ENCODE data around the gene PDCD10. TPM values are rescaled to one million over a fixed set of nuclear protein-coding genes. Genes with fewer than 3 reads are reported as not detected.

Gene PDCD10
- total RNA-seq, 1 donor from 2014 or later: 54.8 TPM

- no peak overlapping the region for H3K27ac Mint-ChIP-seq
- H3K4me1 Mint-ChIP-seq: peaks cover 35% of the 10 kb centered on the region
- intact Hi-C loops (cut with micrococcal nuclease): no loop called here
- H3K36me3 Mint-ChIP-seq (ENCODE audit: low read depth): peaks cover 72% of the 10 kb centered on the region
- no peaks in the 10 kb centered on the region for H3K9me3 Mint-ChIP-seq
- H3K4me3 Mint-ChIP-seq: no peak overlapping the region
- ChIA-PET POLR2A (no interaction called here), CTCF (no interaction called here)
- DNase-seq (no peak), ATAC-seq (ENCODE audit: low read depth) (no peak)
- no peak for TF ChIP-seq CTCF (IDR thresholded peaks at IDR 0.05)
- no peaks in the 10 kb centered on the region for H3K27me3 Mint-ChIP-seq
Observed at GRCh38 chr3:167718582-167718981, 16.1 kb downstream of the PDCD10 start.

- CTCF ChIA-PET: no interaction called here
- H3K36me3 Mint-ChIP-seq (ENCODE audit: low read depth): peaks cover 76% of the 10 kb centered on the region
- no peaks in the 10 kb centered on the region for H3K27me3 Mint-ChIP-seq
- TF ChIP-seq CTCF (IDR thresholded peaks at IDR 0.05): no peak
- intact Hi-C loops (cut with micrococcal nuclease): no loop called here
- no peak for ATAC-seq (ENCODE audit: low read depth)
- POLR2A ChIA-PET: no interaction called here
- H3K4me1 Mint-ChIP-seq: peaks cover 40% of the 10 kb centered on the region
- H3K27ac Mint-ChIP-seq: no peak overlapping the region
- no peak for DNase-seq
- no peaks in the 10 kb centered on the region for H3K9me3 Mint-ChIP-seq
- H3K4me3 Mint-ChIP-seq: no peak overlapping the region
Observed at GRCh38 chr3:167716920-167717319, 17.8 kb downstream of the PDCD10 start.

GRCh38 chr3:167714871-167715270 is 19.8 kb downstream of the PDCD10 start:
- CTCF ChIA-PET: no interaction called here

GRCh38 chr3:167712445-167712844 is 22.2 kb downstream of the PDCD10 start:
- Mint-ChIP-seq H3K4me1 (peaks cover 35% of the 10 kb centered on the region), H3K9me3 (no peaks in the 10 kb centered on the region), H3K36me3 (ENCODE audit: low read depth) (peaks cover 84% of the 10 kb centered on the region), H3K27me3 (no peaks in the 10 kb centered on the region), H3K4me3 (no peak overlapping the region), H3K27ac (no peak overlapping the region)
- no peak for ATAC-seq (ENCODE audit: low read depth)
- no peak for DNase-seq
- TF ChIP-seq CTCF (IDR thresholded peaks at IDR 0.05): no peak
- intact Hi-C loops (cut with micrococcal nuclease): no loop called here
- ChIA-PET CTCF (interaction anchor here (1.6 kb wide), 1 partner anchor 29 kb away, joined by 3 read pairs; no protein-coding TSS in a partner anchor), POLR2A (no interaction called here)

More at GRCh38 chr3:167714871-167715270, 19.8 kb downstream of the PDCD10 start:
- H3K4me3 Mint-ChIP-seq: no peak overlapping the region
- no peak overlapping the region for H3K27ac Mint-ChIP-seq
- no peaks in the 10 kb centered on the region for H3K27me3 Mint-ChIP-seq
- ATAC-seq (ENCODE audit: low read depth) (no peak), DNase-seq (no peak)
- peaks cover 38% of the 10 kb centered on the region for H3K4me1 Mint-ChIP-seq
- H3K36me3 Mint-ChIP-seq (ENCODE audit: low read depth): peaks cover 82% of the 10 kb centered on the region
- no peak for TF ChIP-seq CTCF (IDR thresholded peaks at IDR 0.05)
- POLR2A ChIA-PET: no interaction called here
- H3K9me3 Mint-ChIP-seq: no peaks in the 10 kb centered on the region
- intact Hi-C loops (cut with micrococcal nuclease): loop anchor here (1.0 kb wide), 1 partner anchor 19 kb away; the partner anchor contains the start of gene PDCD10

GRCh38 chr3:167711439-167711838 is 23.3 kb downstream of the PDCD10 start:
- Mint-ChIP-seq H3K27ac (no peak overlapping the region), H3K27me3 (no peaks in the 10 kb centered on the region), H3K4me1 (peaks cover 35% of the 10 kb centered on the region), H3K9me3 (no peaks in the 10 kb centered on the region), H3K36me3 (ENCODE audit: low read depth) (peaks cover 88% of the 10 kb centered on the region), H3K4me3 (no peak overlapping the region)
- intact Hi-C loops (cut with micrococcal nuclease): no loop called here
- CTCF ChIA-PET: interaction anchor here (1.6 kb wide), 1 partner anchor 30 kb away, joined by 3 read pairs; no protein-coding TSS in a partner anchor
- ATAC-seq (ENCODE audit: low read depth) (no peak), DNase-seq (no peak)
- POLR2A ChIA-PET: no interaction called here
- TF ChIP-seq CTCF (IDR thresholded peaks at IDR 0.05): no peak
